Lung (tissue), 13 donors: ENCODE measurements around the gene SCAND1. TPM values are rescaled to one million over a fixed set of nuclear protein-coding genes. Genes with fewer than 3 reads are reported as not detected.
A peak's percentile ranks its signal among the peaks of the same experiment; 100 is the strongest.

Experiments
- ATAC-seq: fragments of 200-7000 bp; cut with Tn5 transposase; one replicate; pipeline ENCODE4 v1.9.1; 2020; ENCODE audit warnings: moderate number of reproducible peaks; ENCODE audit not compliant: insufficient read depth, low FRiP score
- DNase-seq, 3 donors: peaks; one replicate each; pipeline ENCODE4 v3.0.0-alpha.2; 2013 to 2017
- H3K27ac ChIP-seq, 2 donors: one replicate each; pipeline ENCODE4 v1.5.1; 2013; ENCODE audit warnings: mild to moderate bottlenecking in 2 of 2, moderate library complexity in 2 of 2, control low read depth in 1 of 2, inconsistent platforms in 1 of 2, low read depth in 1 of 2, low read length in 1 of 2
- H3K27me3 ChIP-seq, 3 donors: one replicate each; pipeline ENCODE4 v1.5.1; 2013; ENCODE audit warnings: low read length in 2 of 3; ENCODE audit not compliant: control insufficient read depth in 3 of 3, insufficient read depth in 3 of 3
- H3K36me3 ChIP-seq, 4 donors: one replicate each; pipeline ENCODE4 v1.5.1; 2013; ENCODE audit warnings: low read length in 4 of 4, mild to moderate bottlenecking in 1 of 4, moderate library complexity in 1 of 4; ENCODE audit not compliant: control insufficient read depth in 4 of 4, insufficient read depth in 4 of 4
- H3K4me1 ChIP-seq, 5 donors: one replicate each; pipeline ENCODE4 v1.5.1; 2013; ENCODE audit warnings: low read length in 5 of 5, mild to moderate bottlenecking in 2 of 5, moderate library complexity in 1 of 5; ENCODE audit not compliant: control insufficient read depth in 5 of 5, insufficient read depth in 5 of 5
- H3K4me3 ChIP-seq: one replicate; pipeline ENCODE4 v1.5.1; 2013; ENCODE audit warnings: mild to moderate bottlenecking, control low read depth, moderate library complexity
- H3K9ac ChIP-seq, 2 donors: one replicate each; pipeline ENCODE4 v1.5.1; 2013; ENCODE audit warnings: low read length in 2 of 2, control low read depth in 1 of 2; ENCODE audit not compliant: insufficient read depth in 1 of 2
- H3K9me3 ChIP-seq, 4 donors: one replicate each; pipeline ENCODE4 v1.5.1; 2013; ENCODE audit warnings: low read length in 3 of 4, mild to moderate bottlenecking in 1 of 4, moderate library complexity in 1 of 4; ENCODE audit not compliant: control insufficient read depth in 4 of 4, insufficient read depth in 3 of 4
- CTCF ChIP-seq: IDR thresholded peaks from 2 replicates; pipeline ENCODE4 v1.5.1; 2012; ENCODE audit warnings: mild to moderate bottlenecking; ENCODE audit errors: control extremely low read depth, extremely low read depth
- WGBS, 2 donors: extraction: QIAGEN DNeasy Blood & Tissue Kit; methylation state at CpG; one replicate each; pipeline ENCODE4 v1.1.7; 2013; 5-methylcytosine and 5-hydroxymethylcytosine counted together
- polyA plus RNA-seq, 2 donors: library from polyadenylated mRNA; stranded (reverse); fragments of 200-250 nt; gene quantifications; one replicate each; pipeline ENCODE4 v1.2.1, GENCODE V29; 2013
- small RNA-seq: library from RNA; depleted of rRNA; stranded (forward); fragments of <200 nt; gene quantifications from one replicate; pipeline ENCODE3, GENCODE V24; 2014; ENCODE audit warnings: low replicate concordance
- total RNA-seq, 2 donors: library from RNA; depleted of rRNA in 1 of 2; stranded (reverse); fragments of >200 nt in 1 of 2; gene quantifications; one replicate each; pipeline ENCODE4 v1.2.1, GENCODE V29; 2014 to 2021
- donor health status: control.
- donor health status: control.
- donor health status: Bipolar disorder and iron deficiency.
- donor health status: healthy.
- donor health status: DM: yes; HTN: yes; CAD: no.

SCAND1 gene
- total and polyA plus RNA-seq, 4 donors = 34.6 to 279 (median 97.1) TPM

GRCh38 chr20:35907017-35907701 lies 47.1 kb downstream of the SCAND1 start:
- WGBS, 2 donors = 81 to 85% methylated on average over 7 of the region's 7 CpGs
- H3K4me1 ChIP-seq = peaks cover 0 to 8% (median 0%) of the 10 kb centered on the region in 5 donors
- peak overlapping the region; percentile 39 to 46 for H3K27ac ChIP-seq
- ATAC-seq (no peak), DNase-seq (peak; percentile 13 to 16 (median 15))
- peaks cover 0 to 2% (median 0%) of the 10 kb centered on the region in 4 donors for H3K9me3 ChIP-seq
- H3K27me3 ChIP-seq = no peaks in the 10 kb centered on the region
- peaks cover 0 to 19% (median 12%) of the 10 kb centered on the region in 4 donors for H3K36me3 ChIP-seq
- no peak overlapping the region for H3K9ac ChIP-seq
- TF ChIP-seq CTCF = no peak
- no peak overlapping the region for H3K4me3 ChIP-seq

GRCh38 chr20:35904982-35905663 lies 49.2 kb downstream of the SCAND1 start:
- DNase-seq (no peak), ATAC-seq (no peak)
- Histone ChIP-seq H3K9me3 (peaks cover 0 to 3% (median 0%) of the 10 kb centered on the region in 4 donors), H3K36me3 (peaks cover 0 to 21% (median 10%) of the 10 kb centered on the region in 4 donors), H3K27ac (no peak overlapping the region), H3K27me3 (no peaks in the 10 kb centered on the region), H3K4me3 (no peak overlapping the region), H3K9ac (no peak overlapping the region), H3K4me1 (peaks cover 0 to 8% (median 0%) of the 10 kb centered on the region in 5 donors)
- WGBS, 2 donors = 95 to 99% methylated on average over 4 of the region's 4 CpGs
- TF ChIP-seq CTCF = no peak

GRCh38 chr20:35903843-35904242 lies 50.5 kb downstream of the SCAND1 start:
- no peak for TF ChIP-seq CTCF
- WGBS, 2 donors = 90 to 98% methylated on average over 3 of the region's 3 CpGs
- H3K4me3 ChIP-seq = no peak overlapping the region
- H3K9ac ChIP-seq = no peak overlapping the region
- H3K4me1 ChIP-seq = peaks cover 0 to 8% (median 0%) of the 10 kb centered on the region in 5 donors
- no peak for ATAC-seq
- no peak for DNase-seq
- H3K27me3 ChIP-seq = no peaks in the 10 kb centered on the region
- H3K27ac ChIP-seq = no peak overlapping the region
- peaks cover 0 to 3% (median 0%) of the 10 kb centered on the region in 4 donors for H3K9me3 ChIP-seq
- peaks cover 2 to 24% (median 12%) of the 10 kb centered on the region in 4 donors for H3K36me3 ChIP-seq

Small RNAs within 50 kb of the gene (small RNA-seq; reads per million reads assigned to genes)
- gene RNU6-937P = not detected

Other genes starting within 250 kb of the SCAND1 start
- gene RBM39, start 212.2 kb downstream of the SCAND1 start, total RNA-seq = 100 to 1,000 TPM; 230 to 689 TPM
- 100 to 1,000 TPM; 162 to 481 TPM for gene RBM39, start 212.2 kb downstream of the SCAND1 start, polyA plus RNA-seq
- gene PHF20, start 182.5 kb downstream of the SCAND1 start, total RNA-seq = 10 to 100 TPM; 46.5 to 51.5 TPM
- 10 to 100 TPM; 17.5 to 18.7 TPM for gene PHF20, start 182.5 kb downstream of the SCAND1 start, polyA plus RNA-seq
- gene CNBD2, start 14.1 kb upstream of the SCAND1 start, total RNA-seq = 1 to 10 TPM; 1.7 to 6.1 TPM
- gene CNBD2, start 14.1 kb upstream of the SCAND1 start, polyA plus RNA-seq = 10 to 100 TPM in 1 of 2 donors, 1 to 10 TPM in 1; 4.7 to 13.6 TPM
- 10 to 100 TPM; 50.1 to 61.9 TPM for gene EPB41L1, start 200.2 kb upstream of the SCAND1 start, total RNA-seq
- gene EPB41L1, start 200.2 kb upstream of the SCAND1 start, polyA plus RNA-seq = 10 to 100 TPM; 13.5 to 15.5 TPM